GM19035 (cell line): ENCODE results near the gene MBD6.

ENCODE experiments used
- ATAC-seq: cut with Tn5 transposase; IDR thresholded peaks from one replicate; pipeline ENCODE4 v1.9.1; 2021; ENCODE audit not compliant: unreplicated experiment

The MBD6 gene

GRCh38 chr12:57574795-57575194 is 52.2 kb downstream of the MBD6 start:
- no peak for ATAC-seq

- no peak for ATAC-seq
These were observed 53.4 kb downstream of the MBD6 start for GRCh38 chr12:57575771-57576612.

DNA sequence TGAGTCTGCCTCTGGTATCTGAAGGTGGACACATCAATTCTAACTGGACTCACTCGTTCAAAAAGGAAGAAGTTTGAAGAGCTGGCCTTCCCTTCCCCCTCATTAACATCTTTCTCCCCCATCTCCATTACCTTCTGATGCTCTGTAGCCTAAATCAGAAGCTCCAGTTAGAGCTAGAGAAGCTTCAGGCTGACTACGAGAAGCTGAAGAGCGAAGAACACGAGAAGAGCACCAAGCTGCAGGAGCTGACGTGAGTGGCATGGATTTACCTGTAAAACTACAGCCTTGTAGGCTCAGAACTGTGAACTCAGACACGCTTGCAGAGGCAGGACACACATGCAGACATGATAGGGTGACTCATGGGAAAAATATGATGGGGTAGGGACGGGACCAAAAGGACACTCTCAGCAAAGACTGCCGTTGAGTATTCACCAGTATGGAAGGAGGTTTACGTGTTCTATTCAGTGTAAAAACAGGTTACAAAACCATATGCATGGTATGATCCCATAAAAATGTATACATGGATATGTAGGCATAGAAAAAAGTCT is 54.1 kb downstream of the MBD6 start:
- ATAC-seq: no peak

GRCh38 chr12:57577981-57578758 is 55.5 kb downstream of the MBD6 start:
- ATAC-seq: no peak

DNA sequence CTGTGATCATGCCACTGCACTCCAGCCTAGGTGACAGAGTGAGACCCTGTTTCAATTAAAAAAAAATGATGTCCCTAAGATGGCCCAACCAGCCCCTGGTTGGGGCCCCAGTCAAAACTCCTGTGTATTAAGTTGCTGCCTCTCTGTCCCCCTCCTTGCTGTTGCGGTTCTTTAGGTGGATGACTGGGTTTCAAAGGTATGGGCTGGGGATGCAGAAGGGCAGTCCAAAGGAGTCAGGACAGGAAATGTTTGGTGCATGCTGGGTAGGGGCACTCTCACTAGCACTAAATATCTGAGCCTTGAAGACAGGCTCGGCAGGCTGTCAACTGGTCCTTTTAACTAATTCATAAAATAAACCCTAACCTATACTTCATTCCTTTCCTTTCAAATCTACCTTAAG is 56.4 kb downstream of the MBD6 start:
- ATAC-seq: no peak
